Measurements from ENCODE around the gene TENM4.

The TENM4 gene

GRCh38 chr11:79119491-79120284 lies 321.1 kb downstream of the TENM4 start:
- DNase-seq (ENCODE audit: low read depth) = no peak

DNA sequence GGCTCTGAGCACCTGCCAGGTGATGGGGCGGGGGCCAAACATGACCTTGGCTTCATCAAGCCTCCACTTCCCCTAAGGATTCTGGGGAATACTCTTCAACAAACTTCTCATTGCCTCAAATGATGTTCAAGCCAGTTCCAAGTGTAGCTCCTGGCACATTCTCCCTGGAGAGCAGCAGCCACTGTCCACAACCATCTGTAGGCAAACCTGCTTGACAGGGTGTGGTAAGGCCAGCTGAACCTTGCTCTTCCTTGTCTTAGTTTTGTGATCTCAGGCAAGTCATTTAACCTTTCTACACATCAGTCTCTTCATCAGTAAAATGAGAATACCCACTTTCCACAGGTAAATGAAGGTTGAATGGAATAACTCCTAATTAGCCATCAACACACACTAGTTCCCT lies 323.3 kb downstream of the TENM4 start:
- no peak for DNase-seq (ENCODE audit: low read depth)

DNA sequence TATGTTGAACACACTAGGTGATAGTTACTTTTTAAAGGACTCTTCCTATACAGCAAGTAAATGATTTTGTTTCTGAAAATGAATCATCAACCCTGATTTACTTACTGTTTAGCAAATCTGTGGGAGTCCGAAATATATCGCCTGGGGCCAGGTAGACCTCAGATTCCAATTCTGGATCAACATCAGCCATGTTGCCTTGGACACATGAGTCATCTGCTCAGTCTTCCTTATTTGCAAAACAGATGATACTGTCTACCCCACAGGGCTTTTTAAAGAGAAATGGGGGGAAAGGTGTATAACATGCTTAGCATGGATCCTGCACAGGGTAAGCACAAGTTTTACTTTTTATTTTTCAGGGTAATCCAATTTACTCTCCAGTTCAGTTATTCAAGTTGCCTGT lies 324.2 kb downstream of the TENM4 start:
- no peak for DNase-seq (ENCODE audit: low read depth)

- DNase-seq (ENCODE audit: low read depth) = no peak
Measured at GRCh38 chr11:79113054-79113690, 327.7 kb downstream of the TENM4 start.

DNA sequence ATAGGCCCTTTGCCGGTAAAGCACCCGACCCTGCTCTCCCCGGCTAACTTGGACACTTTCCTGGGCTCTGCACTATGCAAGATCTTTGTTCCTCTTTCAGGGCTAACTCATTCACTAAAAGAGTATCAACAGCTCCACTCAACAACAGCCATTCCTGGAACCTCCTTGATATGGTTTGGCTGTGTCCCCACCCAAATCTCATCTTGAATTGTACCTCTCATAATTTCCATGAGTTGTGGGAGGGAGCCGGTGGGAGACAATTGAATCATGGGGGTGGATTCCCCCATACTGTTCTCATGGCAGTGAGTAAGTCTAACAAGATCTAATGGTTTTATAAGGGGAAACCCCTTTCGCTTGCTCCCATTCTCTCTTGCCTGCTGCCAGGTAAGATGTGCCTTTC lies 330.0 kb downstream of the TENM4 start:
- DNase-seq (ENCODE audit: low read depth) = no peak

DNA sequence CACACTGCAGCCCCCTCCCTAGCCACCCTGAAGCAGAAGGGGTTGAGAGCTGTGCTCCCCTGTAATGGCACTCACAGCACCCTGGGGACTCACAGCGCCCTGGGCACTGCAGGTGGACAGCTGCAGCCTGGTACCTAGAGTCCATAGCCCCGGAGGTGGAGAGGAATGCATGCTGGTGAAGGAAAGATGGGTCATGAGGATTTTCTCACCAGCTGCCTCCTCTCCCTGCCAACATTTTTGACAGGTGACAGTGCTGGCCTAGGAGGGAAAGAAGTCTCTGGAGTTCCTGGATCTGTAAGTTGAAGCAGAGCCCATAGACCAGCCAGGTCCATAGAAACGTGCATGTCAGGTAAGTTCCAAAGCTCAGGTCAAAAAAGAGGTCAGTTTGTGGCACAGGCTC lies 330.5 kb downstream of the TENM4 start:
- no peak for DNase-seq (ENCODE audit: low read depth)

DNA sequence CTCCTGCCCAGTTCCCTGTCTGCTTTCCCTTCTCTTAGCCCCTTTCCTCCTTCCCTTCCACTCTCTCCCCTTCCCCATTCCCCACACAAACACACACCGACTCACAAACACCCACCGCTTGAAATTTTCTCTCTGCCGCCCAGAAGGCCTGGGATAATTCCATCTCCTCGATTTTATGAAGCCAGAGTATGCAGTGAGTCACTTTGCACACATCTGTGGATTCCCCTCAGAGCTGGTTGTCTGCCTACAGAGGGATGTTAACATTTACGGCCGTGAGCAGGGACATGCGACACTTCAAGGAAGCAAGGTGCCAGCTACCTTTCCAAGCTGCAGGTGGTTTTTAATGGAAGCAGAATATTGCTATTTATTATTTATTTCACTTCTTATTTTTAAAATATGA lies 332.0 kb downstream of the TENM4 start:
- DNase-seq (ENCODE audit: low read depth) = no peak

DNA sequence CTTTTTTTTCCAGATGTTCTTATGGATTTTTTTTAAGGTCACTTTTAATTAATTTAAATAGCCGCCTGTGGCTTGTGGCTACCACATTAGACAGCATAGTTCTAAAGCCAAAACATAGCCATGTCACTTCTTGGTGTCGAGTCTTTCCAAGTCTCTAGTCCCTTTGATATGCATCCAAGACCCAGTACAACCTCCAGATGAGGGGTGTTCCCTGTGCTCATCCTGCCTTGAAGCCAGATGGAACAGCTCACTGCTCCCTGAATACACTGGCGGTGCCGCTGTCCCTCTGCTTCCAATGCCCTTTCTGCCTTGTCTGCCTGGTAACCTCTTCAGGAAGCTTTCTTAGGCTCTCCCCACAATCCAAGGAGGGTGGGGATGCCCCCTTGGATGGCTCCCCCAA lies 338.0 kb downstream of the TENM4 start:
- no peak for DNase-seq (ENCODE audit: low read depth)

DNA sequence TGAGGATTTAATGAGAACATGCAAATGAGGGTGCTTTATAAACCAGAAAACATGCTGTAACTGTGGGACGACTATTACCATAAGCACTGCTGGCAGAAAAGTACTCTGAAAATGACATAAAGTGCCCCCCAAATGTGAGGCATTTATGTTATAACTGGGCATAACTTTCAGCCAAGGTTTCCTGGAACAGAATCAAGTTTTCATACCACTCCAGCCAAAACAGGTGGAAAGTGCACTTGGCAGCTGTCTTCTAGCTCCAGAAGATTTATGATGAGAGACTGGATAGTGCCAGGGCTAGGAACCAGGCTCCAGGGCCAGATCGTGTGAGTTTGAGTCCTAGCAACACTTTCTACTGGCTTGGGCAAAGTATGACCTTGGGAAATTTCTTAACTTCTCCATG lies 339.2 kb downstream of the TENM4 start:
- no peak for DNase-seq (ENCODE audit: low read depth)

GRCh38 chr11:79100093-79100910 lies 340.5 kb downstream of the TENM4 start:
- no peak for DNase-seq (ENCODE audit: low read depth)

DNA sequence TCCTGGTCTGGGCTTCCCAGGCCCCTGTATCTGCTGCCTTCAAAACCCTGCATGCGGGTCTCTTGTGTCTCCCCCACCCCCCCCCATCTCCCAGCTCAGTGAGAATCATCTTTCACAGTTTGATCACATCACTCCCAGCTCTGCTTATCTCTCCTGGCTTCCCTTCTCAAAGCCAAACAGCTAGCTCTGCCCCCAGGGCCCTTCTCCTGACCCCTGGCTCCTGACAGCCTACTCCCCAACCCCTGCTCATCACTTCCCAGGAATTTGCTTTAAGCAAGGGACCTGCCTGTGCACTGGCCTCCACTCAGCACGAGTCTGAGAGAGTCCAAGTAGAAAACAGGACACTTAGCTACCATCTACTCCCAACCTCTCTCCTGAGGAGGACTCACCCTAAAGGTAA lies 342.7 kb downstream of the TENM4 start:
- DNase-seq (ENCODE audit: low read depth) = no peak

DNA sequence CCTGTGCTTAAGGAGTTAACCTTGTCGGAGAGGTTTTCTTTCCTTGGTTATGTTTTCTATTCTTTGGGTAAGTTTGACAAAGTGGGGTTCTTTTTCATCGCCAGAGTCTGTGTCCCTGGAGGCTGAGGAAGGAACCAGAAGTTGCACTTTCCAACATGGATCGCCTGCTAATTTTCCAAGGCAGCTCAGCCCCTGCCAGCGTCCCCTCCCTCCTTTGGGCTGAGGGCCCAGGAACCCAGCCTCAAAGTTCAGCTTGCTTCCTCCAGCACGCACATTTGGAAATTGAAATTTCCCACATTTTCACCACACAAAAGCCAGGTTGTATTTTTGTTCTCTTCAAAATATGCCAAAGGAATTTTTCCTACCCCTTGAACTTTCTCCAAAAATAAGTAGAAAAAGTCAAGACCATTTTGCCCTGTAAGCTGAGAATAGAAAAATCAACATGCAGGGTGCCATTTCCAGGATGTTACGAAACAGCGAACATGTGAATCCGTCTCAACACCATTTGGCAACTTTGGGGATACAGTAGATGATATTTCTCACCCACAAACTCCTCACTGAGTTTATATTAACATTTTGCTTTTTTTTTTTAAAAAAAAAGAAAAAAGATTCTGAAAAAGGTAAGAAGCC lies 343.5 kb downstream of the TENM4 start:
- no peak for DNase-seq (ENCODE audit: low read depth)

GRCh38 chr11:79095424-79095823 lies 345.4 kb downstream of the TENM4 start:
- DNase-seq (ENCODE audit: low read depth) = no peak

GRCh38 chr11:79094616-79095015 lies 346.2 kb downstream of the TENM4 start:
- DNase-seq (ENCODE audit: low read depth) = no peak

- DNase-seq (ENCODE audit: low read depth) = no peak
Measured at GRCh38 chr11:79092791-79093353, 348.0 kb downstream of the TENM4 start.

GRCh38 chr11:79090191-79090705 lies 350.6 kb downstream of the TENM4 start:
- DNase-seq (ENCODE audit: low read depth) = no peak

GRCh38 chr11:79089601-79090000 lies 351.2 kb downstream of the TENM4 start:
- no peak for DNase-seq (ENCODE audit: low read depth)

GRCh38 chr11:79088967-79089366 lies 351.9 kb downstream of the TENM4 start:
- no peak for DNase-seq (ENCODE audit: low read depth)

GRCh38 chr11:79087961-79088318 lies 352.9 kb downstream of the TENM4 start:
- DNase-seq (ENCODE audit: low read depth) = no peak

- no peak for DNase-seq (ENCODE audit: low read depth)
Measured at GRCh38 chr11:79087238-79087960, 353.4 kb downstream of the TENM4 start.

- DNase-seq (ENCODE audit: low read depth) = no peak
Measured at GRCh38 chr11:79086056-79086455, 354.8 kb downstream of the TENM4 start.
